ENCODE results near the gene SACM1L. TPM values are rescaled to one million over a fixed set of nuclear protein-coding genes. Genes with fewer than 3 reads are reported as not detected.

The SACM1L gene
- total RNA-seq, 4 donors from 2014 or later = 33.2 to 37.4 (median 36.2) TPM

GRCh38 chr3:45776611-45777010, 87.4 kb downstream of the SACM1L start:
- no peaks in the 10 kb centered on the region for H3K4me1 ChIP-seq
- H3K36me3 ChIP-seq = no peaks in the 10 kb centered on the region
- no peak for TF ChIP-seq POLR2A (IDR thresholded peaks at IDR 0.05; ENCODE audit: low read depth)
- TF ChIP-seq POLR2AphosphoS5 (IDR thresholded peaks at IDR 0.05) = no peak
- TF ChIP-seq EP300 (IDR thresholded peaks at IDR 0.05) = no peak
- TF ChIP-seq CTCF (IDR thresholded peaks at IDR 0.05) = no peak
- intact Hi-C loops (cut with DNase I) = no loop called here
- no peak overlapping the region for H3K27ac ChIP-seq (replicated peaks in 1 of 4)
- H3K4me3 ChIP-seq = no peak overlapping the region
- WGBS = 80% methylated on average over 8 of the region's 8 CpGs
- DNase-seq (ENCODE audit: extremely low spot score) = no peak
- no peaks in the 10 kb centered on the region for H3K9me3 ChIP-seq
- no peaks in the 10 kb centered on the region for H3K27me3 ChIP-seq

DNA sequence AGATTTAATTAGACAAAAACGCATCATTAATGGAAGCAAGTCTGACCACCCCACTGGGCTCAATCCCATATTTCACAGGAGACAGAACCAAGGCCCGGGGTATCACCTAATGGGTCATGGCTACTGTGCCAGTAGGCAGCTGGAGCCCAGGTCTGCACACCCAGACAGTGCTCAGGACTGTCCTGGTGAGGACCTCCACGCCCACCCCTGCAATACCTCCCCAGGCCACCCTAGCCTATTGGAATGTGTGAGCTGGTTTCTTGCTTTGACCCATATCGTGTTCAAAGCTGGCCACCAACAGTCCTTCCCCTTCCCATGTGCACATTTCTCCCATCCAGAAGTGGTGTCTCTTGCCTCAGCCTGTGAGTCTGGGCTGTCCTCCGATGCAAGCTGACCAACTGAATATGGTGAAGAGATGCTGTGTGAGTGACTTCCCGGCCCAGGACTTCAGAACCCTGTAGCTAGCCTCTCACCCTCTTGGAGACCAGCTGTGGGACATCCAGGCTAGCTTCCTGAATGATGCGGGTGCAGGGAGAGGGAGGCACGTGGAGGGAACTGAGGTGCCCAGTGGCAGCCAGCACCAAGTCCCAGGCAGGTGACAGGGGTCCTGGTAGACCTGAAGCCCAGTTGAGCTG, 88.0 kb downstream of the SACM1L start:
- DNase-seq (ENCODE audit: extremely low spot score) = no peak
- no peaks in the 10 kb centered on the region for H3K36me3 ChIP-seq
- intact Hi-C loops (cut with DNase I) = no loop called here
- no peaks in the 10 kb centered on the region for H3K9me3 ChIP-seq
- no peak overlapping the region for H3K27ac ChIP-seq (replicated peaks in 1 of 4)
- H3K27me3 ChIP-seq = no peaks in the 10 kb centered on the region
- no peak overlapping the region for H3K4me3 ChIP-seq
- 88% methylated on average over 7 of the region's 8 CpGs for WGBS
- TF ChIP-seq POLR2AphosphoS5 (IDR thresholded peaks at IDR 0.05) (no peak), EP300 (IDR thresholded peaks at IDR 0.05) (no peak), CTCF (IDR thresholded peaks at IDR 0.05) (no peak), POLR2A (IDR thresholded peaks at IDR 0.05; ENCODE audit: low read depth) (no peak)
- no peaks in the 10 kb centered on the region for H3K4me1 ChIP-seq

- Histone ChIP-seq H3K27ac (replicated peaks in 1 of 4) (no peak overlapping the region), H3K9me3 (no peaks in the 10 kb centered on the region), H3K36me3 (no peaks in the 10 kb centered on the region), H3K4me1 (no peaks in the 10 kb centered on the region), H3K4me3 (no peak overlapping the region), H3K27me3 (no peaks in the 10 kb centered on the region)
- no peak for TF ChIP-seq CTCF (IDR thresholded peaks at IDR 0.05)
- no peak for TF ChIP-seq EP300 (IDR thresholded peaks at IDR 0.05)
- TF ChIP-seq POLR2A (IDR thresholded peaks at IDR 0.05; ENCODE audit: low read depth) = no peak
- no peak for TF ChIP-seq POLR2AphosphoS5 (IDR thresholded peaks at IDR 0.05)
- WGBS = 88% methylated on average over 10 of the region's 11 CpGs
- no peak for DNase-seq (ENCODE audit: extremely low spot score)
- intact Hi-C loops (cut with DNase I) = no loop called here
These were observed 88.7 kb downstream of the SACM1L start for GRCh38 chr3:45777746-45778386.

DNA sequence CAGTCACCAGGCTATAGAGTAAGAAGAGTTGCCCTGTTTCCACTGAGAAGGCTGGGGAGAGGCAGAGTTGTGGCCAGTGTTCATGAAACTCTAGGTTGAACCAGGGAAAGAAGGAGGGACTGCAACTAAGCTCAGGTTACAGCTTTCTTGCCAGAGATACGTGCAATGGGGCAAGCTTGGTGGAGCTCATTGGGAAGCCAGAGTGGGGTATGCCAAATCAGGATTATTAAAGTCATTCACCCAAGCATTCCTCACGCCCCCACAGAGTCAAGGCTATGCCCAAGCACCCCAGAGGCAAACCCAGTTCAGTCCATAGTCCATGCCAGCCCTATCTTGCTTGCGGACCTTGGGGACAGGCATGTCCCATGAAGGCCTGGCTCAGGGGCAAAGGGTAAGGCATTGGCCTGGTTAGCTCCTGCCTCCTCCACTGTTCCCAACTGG, 89.6 kb downstream of the SACM1L start:
- TF ChIP-seq CTCF (IDR thresholded peaks at IDR 0.05) (no peak), POLR2AphosphoS5 (IDR thresholded peaks at IDR 0.05) (no peak)
- Histone ChIP-seq H3K4me3 (no peak overlapping the region), H3K27me3 (no peaks in the 10 kb centered on the region), H3K4me1 (no peaks in the 10 kb centered on the region), H3K36me3 (no peaks in the 10 kb centered on the region), H3K9me3 (no peaks in the 10 kb centered on the region), H3K27ac (replicated peaks in 1 of 4) (no peak overlapping the region)
- WGBS = 90% methylated on average over 3 of the region's 3 CpGs
- intact Hi-C loops (cut with DNase I) = no loop called here
- no peak for DNase-seq (ENCODE audit: extremely low spot score)
